Measurements from ENCODE around the gene HGFAC. TPM values are rescaled to one million over a fixed set of nuclear protein-coding genes. Genes with fewer than 3 reads are reported as not detected.

Gene HGFAC
- total RNA-seq, 2 experiments from 2014 or later, result 0.25 to 0.75 TPM

- H3K36me3 Mint-ChIP-seq (ENCODE audit: low read depth), result peaks cover 11% of the 10 kb centered on the region
- no peaks in the 10 kb centered on the region for H3K9me3 ChIP-seq (ENCODE audit: control insufficient read depth in 1 of 2, insufficient read depth in 1 of 2, low read length in 2 of 2)
- no peak overlapping the region for H3K4me3 ChIP-seq (ENCODE audit: low read length)
- H3K4me3 Mint-ChIP-seq, result no peak overlapping the region
- no peaks in the 10 kb centered on the region for H3K4me1 ChIP-seq (ENCODE audit: insufficient read depth, low read length)
- H3K27me3 ChIP-seq (ENCODE audit: control insufficient read depth in 1 of 2, insufficient read depth in 2 of 2, low read length in 2 of 2), result no peaks in the 10 kb centered on the region
- ChIA-PET POLR2A (no interaction called here), CTCF (no interaction called here)
- DNase-seq (no peak), ATAC-seq (ENCODE audit: poor library complexity) (no peak)
- no peaks in the 10 kb centered on the region for H3K27me3 Mint-ChIP-seq
- H3K4me1 Mint-ChIP-seq (ENCODE audit: low read depth), result no peaks in the 10 kb centered on the region
- H3K27ac Mint-ChIP-seq, result no peak overlapping the region
- TF ChIP-seq, protein P1, sequence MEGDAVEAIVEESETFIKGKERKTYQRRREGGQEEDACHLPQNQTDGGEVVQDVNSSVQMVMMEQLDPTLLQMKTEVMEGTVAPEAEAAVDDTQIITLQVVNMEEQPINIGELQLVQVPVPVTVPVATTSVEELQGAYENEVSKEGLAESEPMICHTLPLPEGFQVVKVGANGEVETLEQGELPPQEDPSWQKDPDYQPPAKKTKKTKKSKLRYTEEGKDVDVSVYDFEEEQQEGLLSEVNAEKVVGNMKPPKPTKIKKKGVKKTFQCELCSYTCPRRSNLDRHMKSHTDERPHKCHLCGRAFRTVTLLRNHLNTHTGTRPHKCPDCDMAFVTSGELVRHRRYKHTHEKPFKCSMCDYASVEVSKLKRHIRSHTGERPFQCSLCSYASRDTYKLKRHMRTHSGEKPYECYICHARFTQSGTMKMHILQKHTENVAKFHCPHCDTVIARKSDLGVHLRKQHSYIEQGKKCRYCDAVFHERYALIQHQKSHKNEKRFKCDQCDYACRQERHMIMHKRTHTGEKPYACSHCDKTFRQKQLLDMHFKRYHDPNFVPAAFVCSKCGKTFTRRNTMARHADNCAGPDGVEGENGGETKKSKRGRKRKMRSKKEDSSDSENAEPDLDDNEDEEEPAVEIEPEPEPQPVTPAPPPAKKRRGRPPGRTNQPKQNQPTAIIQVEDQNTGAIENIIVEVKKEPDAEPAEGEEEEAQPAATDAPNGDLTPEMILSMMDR (IDR thresholded peaks at IDR 0.05), result no peak
- intact Hi-C loops (cut with DNase I, micrococcal nuclease), result no loop called here
- no peak overlapping the region for H3K27ac ChIP-seq (ENCODE audit: low read depth in 1 of 2, low read length in 2 of 2)
- no peaks in the 10 kb centered on the region for H3K36me3 ChIP-seq (ENCODE audit: insufficient read depth, low read length)
- no peaks in the 10 kb centered on the region for H3K9me3 Mint-ChIP-seq
Measured at GRCh38 chr4:3420956-3421355, 20.8 kb upstream of the HGFAC start.

DNA sequence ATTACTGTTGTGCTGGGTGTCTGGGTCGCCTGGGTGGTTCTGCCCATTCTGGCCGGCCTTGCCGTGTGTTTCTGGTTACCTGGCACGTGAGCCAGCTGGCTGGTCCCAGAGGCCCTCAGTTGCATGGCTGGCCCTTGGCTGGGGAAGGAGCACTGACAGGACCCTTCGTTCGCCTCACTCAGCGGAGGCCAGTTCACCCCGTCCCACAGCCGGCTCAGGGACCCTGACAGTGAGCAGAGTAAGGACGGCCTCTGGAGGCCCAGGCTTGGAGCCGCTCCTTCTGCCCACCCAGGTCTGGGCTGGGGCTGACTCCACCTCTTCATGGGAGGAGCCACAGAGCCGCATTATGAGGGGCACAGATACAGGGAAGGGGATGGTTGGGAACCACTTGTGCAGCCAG lies 20.3 kb upstream of the HGFAC start:
- POLR2A ChIA-PET, result no interaction called here
- Mint-ChIP-seq H3K27me3 (no peaks in the 10 kb centered on the region), H3K36me3 (ENCODE audit: low read depth) (peaks cover 11% of the 10 kb centered on the region), H3K4me1 (ENCODE audit: low read depth) (no peaks in the 10 kb centered on the region), H3K9me3 (no peaks in the 10 kb centered on the region), H3K4me3 (no peak overlapping the region), H3K27ac (no peak overlapping the region)
- ATAC-seq (ENCODE audit: poor library complexity) (no peak), DNase-seq (no peak)
- no peaks in the 10 kb centered on the region for H3K27me3 ChIP-seq (ENCODE audit: control insufficient read depth in 1 of 2, insufficient read depth in 2 of 2, low read length in 2 of 2)
- H3K27ac ChIP-seq (ENCODE audit: low read depth in 1 of 2, low read length in 2 of 2), result no peak overlapping the region
- no peaks in the 10 kb centered on the region for H3K4me1 ChIP-seq (ENCODE audit: insufficient read depth, low read length)
- no peaks in the 10 kb centered on the region for H3K9me3 ChIP-seq (ENCODE audit: control insufficient read depth in 1 of 2, insufficient read depth in 1 of 2, low read length in 2 of 2)
- intact Hi-C loops (cut with DNase I, micrococcal nuclease), result no loop called here
- TF ChIP-seq, protein P1 (IDR thresholded peaks at IDR 0.05), result no peak
- H3K36me3 ChIP-seq (ENCODE audit: insufficient read depth, low read length), result no peaks in the 10 kb centered on the region
- CTCF ChIA-PET, result no interaction called here
- no peak overlapping the region for H3K4me3 ChIP-seq (ENCODE audit: low read length)

DNA sequence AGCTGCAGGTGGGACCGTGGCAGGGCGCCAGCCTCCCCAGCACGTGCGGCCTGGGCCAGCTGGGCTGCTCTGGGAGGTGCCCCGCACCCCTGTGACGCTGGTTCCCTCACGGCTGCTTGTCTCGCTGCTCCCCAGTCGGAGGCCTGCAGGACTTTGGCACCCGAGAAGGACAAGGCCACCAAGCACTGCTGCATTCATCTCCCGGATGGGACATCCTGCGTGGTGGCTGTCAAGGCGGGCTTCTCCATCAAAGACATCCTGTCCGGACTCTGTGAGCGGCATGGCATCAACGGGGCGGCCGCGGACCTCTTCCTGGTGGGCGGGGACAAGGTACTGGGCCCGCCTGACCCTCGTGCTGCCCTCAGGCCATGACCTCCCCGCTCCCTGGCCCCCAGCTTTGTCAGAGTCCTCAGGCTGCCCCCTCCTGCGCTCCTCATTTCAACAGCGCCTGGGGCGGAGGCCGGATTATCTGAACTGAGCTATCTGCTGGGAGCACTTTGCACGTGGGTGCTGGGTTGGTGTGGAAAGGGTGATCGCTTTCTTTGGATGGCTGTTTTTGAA lies 19.4 kb upstream of the HGFAC start:
- no peaks in the 10 kb centered on the region for H3K27me3 ChIP-seq (ENCODE audit: control insufficient read depth in 1 of 2, insufficient read depth in 2 of 2, low read length in 2 of 2)
- H3K36me3 ChIP-seq (ENCODE audit: insufficient read depth, low read length), result no peaks in the 10 kb centered on the region
- Mint-ChIP-seq H3K27ac (no peak overlapping the region), H3K36me3 (ENCODE audit: low read depth) (peaks cover 8% of the 10 kb centered on the region), H3K27me3 (no peaks in the 10 kb centered on the region), H3K4me1 (ENCODE audit: low read depth) (no peaks in the 10 kb centered on the region), H3K9me3 (no peaks in the 10 kb centered on the region), H3K4me3 (no peak overlapping the region)
- POLR2A ChIA-PET, result no interaction called here
- CTCF ChIA-PET, result no interaction called here
- H3K4me3 ChIP-seq (ENCODE audit: low read length), result no peak overlapping the region
- no peaks in the 10 kb centered on the region for H3K9me3 ChIP-seq (ENCODE audit: control insufficient read depth in 1 of 2, insufficient read depth in 1 of 2, low read length in 2 of 2)
- no peaks in the 10 kb centered on the region for H3K4me1 ChIP-seq (ENCODE audit: insufficient read depth, low read length)
- TF ChIP-seq, protein P1 (IDR thresholded peaks at IDR 0.05), result no peak
- no peak for DNase-seq
- intact Hi-C loops (cut with DNase I, micrococcal nuclease), result no loop called here
- no peak for ATAC-seq (ENCODE audit: poor library complexity)
- H3K27ac ChIP-seq (ENCODE audit: low read depth in 1 of 2, low read length in 2 of 2), result no peak overlapping the region

Data from CD4-positive, alpha-beta T cell (primary cell).